Ectodermal cell (in vitro differentiated cells): ENCODE results near the gene TECPR2.

ENCODE experiments used
- H3K27ac ChIP-seq: 2 replicates; pipeline ENCODE4 v1.7.0; 2013; ENCODE audit warnings: mild to moderate bottlenecking, low read depth, low read length; ENCODE audit not compliant: insufficient read depth, poor library complexity, severe bottlenecking
- H3K27me3 ChIP-seq: 2 replicates; pipeline ENCODE4 v1.7.0; 2013; ENCODE audit warnings: mild to moderate bottlenecking, low read length; ENCODE audit not compliant: insufficient read depth, control insufficient read depth, poor library complexity, severe bottlenecking
- H3K36me3 ChIP-seq: one replicate; pipeline ENCODE4 v1.7.0; 2013; ENCODE audit warnings: low read length; ENCODE audit not compliant: control insufficient read depth, insufficient read depth
- H3K4me1 ChIP-seq: one replicate; pipeline ENCODE4 v1.7.0; 2013; ENCODE audit warnings: low read length; ENCODE audit not compliant: control insufficient read depth, insufficient read depth
- H3K4me3 ChIP-seq: 2 replicates; pipeline ENCODE4 v1.7.0; 2013; ENCODE audit warnings: low read depth, low read length, control low read depth; ENCODE audit not compliant: insufficient read depth
- H3K9me3 ChIP-seq: 2 replicates; pipeline ENCODE4 v1.7.0; 2013; ENCODE audit warnings: mild to moderate bottlenecking, low read length, moderate library complexity; ENCODE audit not compliant: control insufficient read depth
- WGBS, 2 experiments: methylation state at CpG; one replicate each; pipeline ENCODE4 v1.1.7; 2013; ENCODE audit warnings: missing lambda C conversion rate in 2 of 2; 5-methylcytosine and 5-hydroxymethylcytosine counted together

Gene TECPR2

GRCh38 chr14:102498678-102499265 lies 136.0 kb downstream of the TECPR2 start:
- no peak overlapping the region for H3K27ac ChIP-seq
- peaks cover 3% of the 10 kb centered on the region for H3K36me3 ChIP-seq
- H3K4me1 ChIP-seq, result no peaks in the 10 kb centered on the region
- H3K4me3 ChIP-seq, result no peak overlapping the region
- WGBS, 2 experiments, result 86 to 90% methylated on average over 21 of the region's 21 CpGs
- no peaks in the 10 kb centered on the region for H3K27me3 ChIP-seq
- no peaks in the 10 kb centered on the region for H3K9me3 ChIP-seq

DNA sequence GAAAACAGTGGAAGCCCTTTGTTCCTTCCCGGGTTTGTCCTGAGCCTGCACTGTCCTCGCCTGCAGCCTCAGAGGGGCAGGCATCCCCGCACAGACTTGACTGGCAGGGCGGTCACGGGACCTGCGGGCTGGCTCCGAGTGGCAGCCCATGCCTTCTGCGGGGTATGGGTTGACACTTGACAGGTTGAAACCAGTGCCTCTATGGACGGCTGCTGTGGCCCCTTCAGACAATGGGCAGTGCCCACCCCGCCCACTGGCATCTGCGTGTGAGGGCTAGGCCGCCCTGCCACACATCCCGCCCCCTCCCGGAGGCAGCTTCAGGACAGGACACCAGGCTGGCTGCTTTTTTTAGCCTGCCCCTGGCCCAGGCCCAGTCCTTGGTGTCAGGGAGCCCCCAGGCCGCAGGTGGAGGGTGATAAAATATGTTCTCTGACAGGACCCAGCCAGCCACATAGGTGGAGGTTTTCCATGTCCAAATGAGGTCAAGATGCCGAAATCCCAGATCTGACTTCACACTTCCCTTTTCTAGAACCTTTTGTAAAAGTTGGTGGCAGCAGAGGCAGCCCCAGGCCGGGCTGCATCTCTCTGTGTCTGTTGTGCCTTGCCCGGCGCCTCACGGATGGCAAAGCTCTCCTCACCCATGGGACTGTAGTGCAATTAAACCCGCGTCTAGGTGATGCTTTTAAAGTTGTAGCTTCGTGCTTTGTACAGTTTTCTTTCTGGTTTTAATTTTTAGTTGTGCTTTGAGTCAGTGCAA lies 136.8 kb downstream of the TECPR2 start:
- H3K36me3 ChIP-seq, result peaks cover 3% of the 10 kb centered on the region
- H3K27me3 ChIP-seq, result no peaks in the 10 kb centered on the region
- 89 to 90% methylated on average over 23 of the region's 23 CpGs for WGBS, 2 experiments
- no peak overlapping the region for H3K4me3 ChIP-seq
- no peaks in the 10 kb centered on the region for H3K9me3 ChIP-seq
- no peak overlapping the region for H3K27ac ChIP-seq
- H3K4me1 ChIP-seq, result no peaks in the 10 kb centered on the region

- Histone ChIP-seq H3K27me3 (no peaks in the 10 kb centered on the region), H3K36me3 (peaks cover 3% of the 10 kb centered on the region), H3K9me3 (no peaks in the 10 kb centered on the region), H3K4me1 (no peaks in the 10 kb centered on the region), H3K4me3 (no peak overlapping the region), H3K27ac (no peak overlapping the region)
- 93 to 95% methylated on average over 14 of the region's 14 CpGs for WGBS, 2 experiments
Observed at GRCh38 chr14:102500158-102500662, 137.5 kb downstream of the TECPR2 start.

DNA sequence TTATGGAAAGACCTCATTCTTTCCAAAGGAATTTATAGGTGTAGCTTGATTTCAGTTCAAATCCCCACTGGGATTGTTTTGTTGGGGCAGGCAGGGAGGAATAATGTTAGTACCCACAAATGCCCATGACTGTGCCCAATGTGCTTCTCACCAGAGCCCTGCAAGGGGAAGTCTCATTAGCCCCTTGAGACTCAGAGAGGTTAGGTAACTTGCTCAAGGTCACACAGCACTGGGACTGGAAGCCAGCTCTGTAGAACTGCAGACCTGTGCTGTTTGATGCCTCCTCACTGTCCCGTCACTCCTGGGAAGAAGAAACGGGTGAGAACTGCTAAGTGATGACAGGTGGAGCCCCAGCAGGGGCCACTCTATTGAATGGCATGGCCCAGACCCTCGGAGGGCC lies 138.0 kb downstream of the TECPR2 start:
- no peaks in the 10 kb centered on the region for H3K9me3 ChIP-seq
- whole genome bisulfite sequencing, 2 experiments, result 77 to 83% methylated on average over 3 of the region's 3 CpGs
- H3K27me3 ChIP-seq, result no peaks in the 10 kb centered on the region
- no peak overlapping the region for H3K4me3 ChIP-seq
- no peaks in the 10 kb centered on the region for H3K4me1 ChIP-seq
- H3K27ac ChIP-seq, result no peak overlapping the region
- peaks cover 3% of the 10 kb centered on the region for H3K36me3 ChIP-seq

- Histone ChIP-seq H3K27ac (no peak overlapping the region), H3K27me3 (no peaks in the 10 kb centered on the region), H3K4me1 (no peaks in the 10 kb centered on the region), H3K36me3 (peaks cover 3% of the 10 kb centered on the region), H3K9me3 (no peaks in the 10 kb centered on the region), H3K4me3 (no peak overlapping the region)
- 92 to 95% methylated on average over 20 of the region's 20 CpGs for WGBS, 2 experiments
Observed at GRCh38 chr14:102501751-102502315, 139.1 kb downstream of the TECPR2 start.

GRCh38 chr14:102502571-102502970 lies 139.8 kb downstream of the TECPR2 start:
- no peaks in the 10 kb centered on the region for H3K9me3 ChIP-seq
- no peak overlapping the region for H3K4me3 ChIP-seq
- no peak overlapping the region for H3K27ac ChIP-seq
- peaks cover 3% of the 10 kb centered on the region for H3K36me3 ChIP-seq
- H3K4me1 ChIP-seq, result no peaks in the 10 kb centered on the region
- WGBS, 2 experiments, result 92 to 95% methylated on average over 10 of the region's 10 CpGs
- H3K27me3 ChIP-seq, result no peaks in the 10 kb centered on the region

- no peak overlapping the region for H3K27ac ChIP-seq
- H3K4me3 ChIP-seq, result no peak overlapping the region
- no peaks in the 10 kb centered on the region for H3K36me3 ChIP-seq
- H3K4me1 ChIP-seq, result peaks cover 7% of the 10 kb centered on the region
- H3K9me3 ChIP-seq, result no peaks in the 10 kb centered on the region
- 86 to 87% methylated on average over 12 of the region's 12 CpGs for whole genome bisulfite sequencing, 2 experiments
- H3K27me3 ChIP-seq, result no peaks in the 10 kb centered on the region
Observed at GRCh38 chr14:102503641-102504327, 141.0 kb downstream of the TECPR2 start.

DNA sequence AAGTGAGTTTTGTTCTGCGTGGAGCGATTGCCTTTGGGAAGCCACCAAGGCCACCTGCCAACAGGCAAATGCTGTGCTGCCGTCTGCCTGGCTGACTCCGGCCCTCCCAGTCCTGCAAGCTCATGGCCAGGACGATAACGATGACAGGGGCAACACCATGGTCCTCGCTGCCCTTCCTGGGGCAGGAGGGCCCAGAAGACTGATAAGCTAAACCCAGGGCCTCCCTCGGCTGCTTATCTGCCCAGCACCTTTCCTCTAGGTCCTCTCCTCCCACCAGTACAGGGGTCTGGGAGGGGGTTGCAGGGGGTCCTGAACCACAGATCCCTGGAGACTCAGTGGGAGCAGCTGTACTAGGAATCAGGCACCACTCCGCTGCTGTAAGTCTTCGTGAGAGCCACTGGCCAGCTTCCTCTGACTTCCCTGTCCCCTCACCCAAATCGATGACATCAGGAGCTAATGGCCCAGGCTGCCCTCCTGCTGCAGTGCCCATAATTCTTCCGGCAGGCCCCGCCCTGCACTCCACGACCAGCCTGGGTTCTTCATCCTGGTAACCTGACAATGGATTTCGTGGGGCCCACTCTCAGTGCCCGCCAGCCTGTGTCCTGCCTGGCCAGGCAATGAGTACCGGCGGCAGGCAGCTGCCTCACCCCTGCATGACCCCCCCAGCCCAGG lies 141.7 kb downstream of the TECPR2 start:
- Histone ChIP-seq H3K36me3 (no peaks in the 10 kb centered on the region), H3K4me3 (no peak overlapping the region), H3K9me3 (no peaks in the 10 kb centered on the region), H3K27me3 (no peaks in the 10 kb centered on the region), H3K27ac (no peak overlapping the region), H3K4me1 (peaks cover 8% of the 10 kb centered on the region)
- 89 to 90% methylated on average over 18 of the region's 18 CpGs for WGBS, 2 experiments

DNA sequence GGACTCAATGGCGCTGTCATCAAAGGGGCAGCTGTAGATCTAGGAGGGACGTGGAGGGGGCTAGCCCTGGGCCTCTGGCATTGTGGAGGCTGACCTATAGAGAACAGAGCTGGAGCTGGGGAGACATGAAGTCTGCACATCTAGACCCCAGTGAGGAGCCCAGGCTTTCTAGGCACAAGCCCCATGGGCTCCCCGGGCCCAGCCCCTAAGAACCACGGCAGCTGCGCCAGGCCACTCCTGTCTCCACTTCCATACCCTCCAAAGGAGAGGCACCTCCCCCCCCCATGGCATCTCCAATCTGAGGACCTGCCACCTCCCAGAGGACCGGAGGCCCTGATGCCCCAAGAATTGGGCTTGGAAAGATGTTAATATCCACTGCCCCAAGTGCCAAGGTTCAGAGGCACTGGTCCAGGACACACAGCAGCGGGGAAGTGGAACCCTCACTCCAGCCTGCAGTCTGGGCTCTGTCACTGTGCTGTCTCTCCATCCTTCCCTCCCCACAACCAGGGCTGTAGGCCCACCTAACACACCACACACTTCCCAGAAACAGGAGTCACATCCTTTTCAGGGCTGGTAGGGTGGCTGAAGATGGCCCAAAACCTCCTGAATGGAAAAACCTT lies 142.4 kb downstream of the TECPR2 start:
- Histone ChIP-seq H3K4me1 (peaks cover 8% of the 10 kb centered on the region), H3K36me3 (no peaks in the 10 kb centered on the region), H3K4me3 (no peak overlapping the region), H3K27ac (no peak overlapping the region), H3K9me3 (no peaks in the 10 kb centered on the region), H3K27me3 (no peaks in the 10 kb centered on the region)
- 91 to 93% methylated on average over 7 of the region's 7 CpGs for WGBS, 2 experiments
